ENCODE data around the gene GCNT1. TPM values are rescaled to one million over a fixed set of nuclear protein-coding genes. Genes with fewer than 3 reads are reported as not detected.
"Not testable (repeated sequence)": the region's sequence is repeated elsewhere in the genome, so short reads cannot be mapped to it uniquely, and the experiment has no call there.

GCNT1 gene
- total and polyA plus RNA-seq, 10 donors = 2.5 to 54.5 (median 26.4) TPM

DNA sequence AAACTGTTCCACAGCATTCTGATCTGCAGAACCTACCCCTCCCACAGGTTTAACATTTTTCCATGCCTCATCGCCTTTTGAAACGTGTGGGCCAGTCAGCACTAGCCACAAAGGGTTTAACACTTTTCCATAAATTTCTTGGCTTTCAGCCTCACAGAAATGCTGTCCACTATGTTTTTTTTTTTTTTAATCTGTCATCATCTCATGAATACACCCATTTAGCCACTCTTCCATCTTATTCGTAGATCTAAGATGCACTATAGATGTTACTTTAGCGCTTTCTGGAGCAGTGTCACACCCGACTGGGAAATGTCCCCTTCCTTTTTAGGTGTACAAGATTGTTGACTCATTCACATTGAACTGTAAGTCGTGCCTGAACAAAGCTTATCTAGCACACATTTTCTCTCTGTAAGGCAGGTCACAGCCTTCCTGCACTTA is 62.3 kb downstream of the GCNT1 start:
- Histone ChIP-seq H3K36me3 (peaks cover 0 to 28% (median 0%) of the 10 kb centered on the region in 6 donors), H3K4me3 (no peak overlapping the region), H3K27ac (no peak overlapping the region), H3K4me1 (no peaks in the 10 kb centered on the region), H3K27me3 (replicated peaks in 1 of 7) (no peaks in the 10 kb centered on the region), H3K9me3 (no peaks in the 10 kb centered on the region)
- TF ChIP-seq, protein P1, sequence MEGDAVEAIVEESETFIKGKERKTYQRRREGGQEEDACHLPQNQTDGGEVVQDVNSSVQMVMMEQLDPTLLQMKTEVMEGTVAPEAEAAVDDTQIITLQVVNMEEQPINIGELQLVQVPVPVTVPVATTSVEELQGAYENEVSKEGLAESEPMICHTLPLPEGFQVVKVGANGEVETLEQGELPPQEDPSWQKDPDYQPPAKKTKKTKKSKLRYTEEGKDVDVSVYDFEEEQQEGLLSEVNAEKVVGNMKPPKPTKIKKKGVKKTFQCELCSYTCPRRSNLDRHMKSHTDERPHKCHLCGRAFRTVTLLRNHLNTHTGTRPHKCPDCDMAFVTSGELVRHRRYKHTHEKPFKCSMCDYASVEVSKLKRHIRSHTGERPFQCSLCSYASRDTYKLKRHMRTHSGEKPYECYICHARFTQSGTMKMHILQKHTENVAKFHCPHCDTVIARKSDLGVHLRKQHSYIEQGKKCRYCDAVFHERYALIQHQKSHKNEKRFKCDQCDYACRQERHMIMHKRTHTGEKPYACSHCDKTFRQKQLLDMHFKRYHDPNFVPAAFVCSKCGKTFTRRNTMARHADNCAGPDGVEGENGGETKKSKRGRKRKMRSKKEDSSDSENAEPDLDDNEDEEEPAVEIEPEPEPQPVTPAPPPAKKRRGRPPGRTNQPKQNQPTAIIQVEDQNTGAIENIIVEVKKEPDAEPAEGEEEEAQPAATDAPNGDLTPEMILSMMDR (IDR thresholded peaks at IDR 0.05 in 8 of 11, conservative IDR thresholded peaks at IDR 0.05 in 3 of 11) = no peak
- TF ChIP-seq POLR2A (IDR thresholded peaks at IDR 0.05) (no peak), POLR2AphosphoS5 (IDR thresholded peaks at IDR 0.05) (no peak)
- WGBS, 5 donors = 71 to 85% (median 80%) methylated on average over 6 of the region's 6 CpGs
- no peak for DNase-seq
- intact Hi-C loops (cut with DNase I; ENCODE audit: low total_unique reads) = no loop called here

GRCh38 chr9:76521906-76522305 is 62.9 kb downstream of the GCNT1 start:
- Histone ChIP-seq H3K27me3 (replicated peaks in 1 of 7) (no peaks in the 10 kb centered on the region), H3K36me3 (peaks cover 0 to 28% (median 0%) of the 10 kb centered on the region in 6 donors), H3K9me3 (no peaks in the 10 kb centered on the region), H3K27ac (no peak overlapping the region), H3K4me3 (no peak overlapping the region), H3K4me1 (no peaks in the 10 kb centered on the region)
- 83 to 95% (median 86%) methylated on average over 3 of the region's 3 CpGs for WGBS, 5 donors
- intact Hi-C loops (cut with DNase I; ENCODE audit: low total_unique reads) = no loop called here
- TF ChIP-seq POLR2A (IDR thresholded peaks at IDR 0.05) = no peak
- TF ChIP-seq, protein P1 (IDR thresholded peaks at IDR 0.05 in 8 of 11, conservative IDR thresholded peaks at IDR 0.05 in 3 of 11) = no peak
- no peak for TF ChIP-seq POLR2AphosphoS5 (IDR thresholded peaks at IDR 0.05)
- no peak for DNase-seq

- DNase-seq; H3K27ac ChIP-seq; H3K27me3 ChIP-seq (replicated peaks in 1 of 7); H3K4me3 ChIP-seq; H3K9me3 ChIP-seq; H3K4me1 ChIP-seq; intact Hi-C loops (cut with DNase I; ENCODE audit: low total_unique reads): not testable (repeated sequence)
- peaks cover 0 to 14% (median 0%) of the 10 kb centered on the region in 6 donors for H3K36me3 ChIP-seq
- 90 to 95% (median 94%) methylated on average over 26 to 36 of the region's 36 CpGs for WGBS, 5 donors
These were observed 64.7 kb downstream of the GCNT1 start for GRCh38 chr9:76523617-76524200.

- peaks cover 0 to 8% (median 2%) of the 10 kb centered on the region in 6 donors for H3K4me1 ChIP-seq
- no peaks in the 10 kb centered on the region for H3K27me3 ChIP-seq (replicated peaks in 1 of 7)
- peaks cover 0 to 13% (median 0%) of the 10 kb centered on the region in 6 donors for H3K36me3 ChIP-seq
- TF ChIP-seq POLR2A (IDR thresholded peaks at IDR 0.05) (no peak), POLR2AphosphoS5 (IDR thresholded peaks at IDR 0.05) (no peak)
- TF ChIP-seq, protein P1 (IDR thresholded peaks at IDR 0.05 in 8 of 11, conservative IDR thresholded peaks at IDR 0.05 in 3 of 11) = no peak
- intact Hi-C loops (cut with DNase I; ENCODE audit: low total_unique reads) = no loop called here
- WGBS, 5 donors = 48 to 63% (median 60%) methylated on average over 3 of the region's 3 CpGs
- no peak overlapping the region for H3K27ac ChIP-seq
- DNase-seq = no peak
- peaks cover 0 to 3% (median 0%) of the 10 kb centered on the region in 8 donors for H3K9me3 ChIP-seq
- H3K4me3 ChIP-seq = no peak overlapping the region
These were observed 66.2 kb downstream of the GCNT1 start for GRCh38 chr9:76525196-76525595.

Data from spleen (tissue), 11 donors.